GM20431 (cell line): ENCODE data around the gene DKK3.

ENCODE experiments used
- in situ Hi-C: fragments of 300-500 bp; cut with MseI, MboI; formaldehyde crosslinking; loops from one replicate; pipeline ENCODE4 v1.15.0; 2020; ENCODE audit warnings: low sequenced_read_pairs; ENCODE audit not compliant: unreplicated experiment

The DKK3 gene

DNA sequence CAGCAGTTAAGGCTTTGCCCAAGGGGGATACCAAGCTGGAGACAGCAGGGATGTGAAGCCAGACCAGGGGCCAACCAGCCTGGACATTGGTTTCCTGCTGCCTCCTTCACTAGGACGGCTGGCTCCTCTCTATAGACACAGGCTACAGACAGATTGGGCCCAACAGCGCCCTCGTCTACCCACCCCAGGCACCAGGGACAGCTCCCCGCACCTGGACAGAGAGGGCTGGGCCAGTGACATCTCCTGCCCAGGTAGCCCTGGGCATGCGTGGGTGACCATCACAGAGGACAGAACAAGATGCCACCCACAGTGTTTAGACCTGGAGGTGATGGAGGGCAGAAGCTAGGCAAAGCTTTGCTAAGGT is 1.2 kb downstream of the DKK3 start:
- in situ Hi-C loops, result no loop called here

DNA sequence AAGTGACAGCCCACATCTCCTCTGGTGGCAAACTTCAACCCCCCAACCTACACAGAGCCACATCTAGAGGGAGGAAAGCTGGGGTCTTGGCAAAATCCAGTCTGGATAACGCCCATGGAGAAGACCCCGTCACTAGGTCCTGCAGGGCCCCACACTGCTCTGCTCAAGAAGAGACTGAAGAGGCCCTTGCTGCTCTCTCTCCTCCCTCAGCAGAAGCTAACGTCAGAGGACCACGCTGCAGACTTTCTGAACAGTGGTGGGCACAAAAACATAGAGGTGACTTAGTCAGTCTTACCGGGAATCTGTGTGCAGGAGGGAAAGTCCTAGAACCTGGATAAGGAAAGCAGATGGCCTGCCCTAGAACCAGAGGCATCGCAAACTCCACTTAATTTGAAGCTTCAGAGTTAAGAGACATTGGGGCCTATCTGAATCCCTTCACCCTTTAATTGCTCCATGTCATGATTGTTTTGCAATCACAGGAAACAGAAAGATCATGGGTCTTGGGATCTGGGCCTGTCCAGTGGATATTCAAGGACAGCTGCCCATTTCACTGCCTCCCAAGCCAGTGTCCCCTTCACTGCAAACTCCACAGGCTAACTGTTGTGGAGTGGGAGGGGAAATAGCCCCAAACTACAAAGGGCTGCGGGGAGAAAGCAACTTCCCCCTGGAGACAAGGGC is 1.7 kb downstream of the DKK3 start:
- in situ Hi-C loops, result no loop called here

DNA sequence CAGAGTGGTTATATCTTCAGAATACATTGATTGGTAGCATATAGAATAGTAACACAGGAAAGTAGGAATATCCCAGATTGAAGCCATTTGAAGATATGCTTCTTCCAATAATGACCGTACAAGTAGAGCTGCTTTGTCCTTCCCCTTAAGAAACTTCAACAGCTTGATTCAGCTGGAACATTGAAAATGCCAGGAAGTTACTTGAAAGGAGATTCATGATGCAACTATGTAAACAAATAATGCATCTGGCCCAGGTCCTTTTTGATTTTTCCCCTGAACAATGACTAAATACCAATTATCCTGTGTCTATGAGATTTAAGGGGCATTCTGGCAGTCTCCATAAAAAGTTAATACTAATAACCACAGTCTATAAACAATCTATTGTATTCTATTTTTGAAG is 3.0 kb downstream of the DKK3 start:
- in situ Hi-C loops, result no loop called here

DNA sequence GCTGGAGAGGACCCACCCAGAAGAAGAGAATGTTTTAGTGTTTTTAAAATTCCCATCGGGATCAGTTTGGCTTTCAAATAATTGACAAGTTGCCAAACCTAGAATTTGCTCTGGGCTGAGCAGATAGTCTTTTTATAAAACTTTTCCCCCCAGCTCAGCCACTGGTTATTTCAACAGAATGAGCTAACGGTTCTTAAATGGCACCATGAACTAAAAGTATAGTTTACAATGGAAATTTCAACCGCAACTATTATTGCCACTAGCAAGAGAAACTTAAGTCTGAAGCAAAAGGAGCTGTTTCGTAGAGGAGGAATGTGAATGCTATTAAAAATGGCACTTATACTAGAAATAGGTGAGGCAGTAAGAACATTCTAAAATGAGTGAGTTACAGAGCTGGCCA is 3.4 kb downstream of the DKK3 start:
- in situ Hi-C loops, result no loop called here

DNA sequence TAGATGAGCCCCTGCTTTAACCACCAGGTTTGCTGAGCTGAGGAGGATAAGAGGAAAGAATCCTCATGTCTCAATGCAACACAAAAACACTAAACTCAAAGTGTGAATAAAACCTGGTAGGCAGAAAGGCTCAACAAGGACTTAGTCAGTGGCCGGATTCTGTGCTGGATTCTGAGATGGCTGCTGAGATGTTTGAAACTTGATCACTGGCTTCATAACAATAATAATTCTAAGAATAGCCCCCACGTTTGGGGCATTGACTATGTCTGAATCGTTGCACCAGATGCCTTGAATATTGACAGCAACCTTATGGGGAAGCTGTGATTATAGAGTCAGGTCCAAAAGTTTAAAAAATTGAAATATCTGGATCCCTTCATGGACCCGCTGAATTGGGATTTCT is 4.6 kb downstream of the DKK3 start:
- in situ Hi-C loops, result no loop called here

DNA sequence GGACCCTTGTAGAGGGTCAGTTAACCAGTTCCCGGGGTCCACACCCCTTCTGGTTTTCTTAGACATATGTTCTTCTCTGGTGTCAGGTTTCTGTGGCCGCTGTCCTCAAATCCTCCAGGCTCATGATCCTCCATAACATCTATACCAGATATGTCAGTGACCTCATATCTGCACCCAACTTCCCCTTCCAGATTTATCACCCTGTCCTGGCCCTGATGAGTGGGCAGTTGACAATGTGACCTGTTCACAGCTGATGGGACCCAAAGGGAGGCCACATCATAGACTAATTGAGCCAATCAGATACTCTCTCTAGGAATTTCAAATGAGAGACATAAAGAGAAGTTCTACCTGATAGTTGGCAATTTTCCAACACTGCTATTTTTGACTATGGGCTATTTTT is 5.1 kb downstream of the DKK3 start:
- in situ Hi-C loops, result no loop called here

DNA sequence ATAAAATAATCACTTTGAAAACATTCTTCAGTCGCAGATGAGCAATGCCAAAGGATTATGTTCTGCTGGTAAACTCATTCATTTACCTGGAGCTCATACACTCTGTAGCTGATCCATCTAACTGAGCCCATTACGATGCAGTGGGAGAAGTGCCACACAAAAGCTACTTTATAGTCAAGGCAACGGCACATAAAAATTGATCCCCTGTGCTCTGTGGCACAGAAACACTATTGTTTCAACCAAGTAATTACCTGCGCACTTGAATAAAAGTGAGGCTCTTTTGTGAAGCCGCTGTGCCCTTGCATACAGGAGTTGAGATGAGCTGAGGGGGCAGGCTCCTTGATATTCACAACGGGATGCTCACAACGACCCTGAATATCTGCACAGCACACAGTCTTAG is 7.2 kb downstream of the DKK3 start:
- in situ Hi-C loops, result no loop called here

DNA sequence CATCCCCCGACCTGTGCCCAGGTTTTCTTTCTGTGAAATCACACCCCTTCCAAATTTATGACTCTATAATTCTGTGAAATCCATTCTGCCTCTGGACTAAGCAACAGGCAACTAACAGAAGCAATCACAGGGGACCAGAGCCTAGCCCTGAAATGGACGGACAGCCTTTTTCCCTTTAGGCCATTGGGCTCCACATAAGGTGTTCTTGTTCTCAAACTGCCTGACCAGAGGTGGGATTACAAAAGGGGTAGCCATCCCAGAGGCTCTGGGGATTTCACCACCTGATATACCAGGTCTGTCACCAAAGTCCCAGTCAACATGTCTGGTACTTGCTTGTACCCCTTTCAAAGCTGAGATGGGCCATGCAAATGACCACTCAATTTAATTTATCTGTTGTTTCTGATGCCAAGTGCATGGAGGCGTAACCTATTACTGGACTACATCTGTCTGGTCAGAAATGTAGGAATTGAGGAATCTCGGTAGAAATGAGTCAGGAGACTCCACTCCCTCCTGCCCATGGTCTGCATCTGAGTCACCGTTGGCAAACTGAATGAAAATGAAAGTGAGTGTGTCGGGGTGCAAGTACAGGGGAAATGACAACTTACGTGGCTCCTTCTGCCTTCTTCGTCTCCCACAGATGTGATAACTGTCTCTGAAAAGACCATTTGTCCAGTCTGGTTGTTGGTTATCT is 10.2 kb downstream of the DKK3 start:
- in situ Hi-C loops, result no loop called here

DNA sequence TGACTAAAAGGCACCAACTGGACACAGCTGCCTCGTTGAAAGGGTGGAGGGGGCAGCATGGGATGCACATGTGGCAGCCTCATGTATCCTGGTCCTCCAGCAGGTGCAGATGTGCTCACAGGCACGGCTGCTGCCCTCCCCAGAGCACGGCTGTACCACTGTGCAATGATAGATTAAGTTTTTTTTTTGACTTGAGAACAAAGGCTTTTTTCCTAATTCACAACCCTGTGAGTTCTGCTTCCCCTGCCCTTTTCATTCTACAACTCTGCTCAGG is 11.4 kb downstream of the DKK3 start:
- in situ Hi-C loops, result no loop called here

DNA sequence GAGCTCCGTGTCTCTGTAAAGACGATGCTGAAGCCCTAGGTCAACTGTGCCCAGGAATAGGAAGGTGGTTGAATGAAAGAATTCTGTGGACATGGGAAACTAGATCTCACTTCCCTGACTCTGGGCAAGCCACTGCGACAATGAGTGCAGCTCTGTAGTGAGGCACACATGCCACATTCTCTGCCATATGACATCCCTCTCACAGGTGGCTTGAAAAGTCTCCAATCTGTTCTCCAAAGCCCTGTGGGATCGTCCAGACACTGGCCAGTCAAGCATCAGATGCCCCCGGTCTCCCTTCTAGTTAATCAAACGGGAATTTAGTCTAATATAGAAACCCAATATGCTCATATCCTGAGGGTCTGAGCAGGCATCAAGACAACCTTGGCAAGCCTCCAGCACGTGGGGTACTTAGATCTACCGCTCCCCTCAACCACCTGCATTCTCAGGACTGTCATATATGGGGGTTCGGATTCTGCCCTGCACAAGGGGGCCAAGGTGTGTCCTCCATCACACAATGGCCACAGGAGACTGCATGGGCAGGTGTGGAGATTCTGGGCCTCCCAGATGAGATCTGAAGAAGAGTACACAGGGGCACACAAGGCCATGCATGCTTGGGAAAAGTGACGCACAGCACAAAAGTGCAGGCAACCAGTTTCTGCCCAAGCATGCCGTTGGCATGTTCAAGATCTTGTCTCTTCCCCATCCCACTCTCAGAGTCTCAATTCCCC is 11.9 kb downstream of the DKK3 start:
- in situ Hi-C loops, result no loop called here

DNA sequence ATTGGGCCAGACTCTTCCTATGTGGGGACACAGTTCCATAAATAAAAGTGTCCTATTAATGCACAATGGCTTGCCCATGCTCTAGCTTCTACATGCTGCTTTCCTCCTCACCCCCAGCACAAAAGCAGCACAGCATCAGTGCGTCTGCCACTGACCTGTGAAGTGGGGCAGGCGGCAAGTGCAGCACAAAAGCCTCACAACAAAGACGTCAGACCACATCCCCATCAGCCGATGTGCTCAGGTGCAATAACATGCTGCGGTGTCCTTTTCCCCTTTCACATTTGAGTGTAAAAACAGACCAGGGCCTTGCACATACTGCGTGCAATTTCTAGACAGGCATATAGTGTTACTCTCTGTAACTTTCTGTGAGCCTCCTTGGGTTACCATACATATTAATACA is 12.8 kb downstream of the DKK3 start:
- in situ Hi-C loops, result no loop called here

DNA sequence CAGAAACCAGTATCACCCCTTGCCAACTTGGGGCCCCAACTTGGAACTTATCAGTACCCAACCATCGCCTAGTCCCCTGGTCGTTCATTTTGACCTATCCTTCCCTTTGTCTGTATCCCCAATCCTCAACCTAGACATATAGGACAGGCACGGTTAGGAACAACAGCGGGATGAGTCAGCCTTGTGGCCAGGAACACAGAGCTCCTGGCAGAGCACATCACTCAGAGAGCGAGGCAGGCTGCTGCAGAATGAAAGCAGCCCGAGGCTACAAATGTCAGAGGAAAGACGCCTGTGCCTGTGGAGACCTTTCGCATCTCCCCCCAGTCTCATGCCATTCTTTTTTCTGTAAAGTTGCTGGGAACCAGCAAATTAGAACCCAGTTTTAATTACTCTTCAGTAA is 14.6 kb downstream of the DKK3 start:
- in situ Hi-C loops, result no loop called here

DNA sequence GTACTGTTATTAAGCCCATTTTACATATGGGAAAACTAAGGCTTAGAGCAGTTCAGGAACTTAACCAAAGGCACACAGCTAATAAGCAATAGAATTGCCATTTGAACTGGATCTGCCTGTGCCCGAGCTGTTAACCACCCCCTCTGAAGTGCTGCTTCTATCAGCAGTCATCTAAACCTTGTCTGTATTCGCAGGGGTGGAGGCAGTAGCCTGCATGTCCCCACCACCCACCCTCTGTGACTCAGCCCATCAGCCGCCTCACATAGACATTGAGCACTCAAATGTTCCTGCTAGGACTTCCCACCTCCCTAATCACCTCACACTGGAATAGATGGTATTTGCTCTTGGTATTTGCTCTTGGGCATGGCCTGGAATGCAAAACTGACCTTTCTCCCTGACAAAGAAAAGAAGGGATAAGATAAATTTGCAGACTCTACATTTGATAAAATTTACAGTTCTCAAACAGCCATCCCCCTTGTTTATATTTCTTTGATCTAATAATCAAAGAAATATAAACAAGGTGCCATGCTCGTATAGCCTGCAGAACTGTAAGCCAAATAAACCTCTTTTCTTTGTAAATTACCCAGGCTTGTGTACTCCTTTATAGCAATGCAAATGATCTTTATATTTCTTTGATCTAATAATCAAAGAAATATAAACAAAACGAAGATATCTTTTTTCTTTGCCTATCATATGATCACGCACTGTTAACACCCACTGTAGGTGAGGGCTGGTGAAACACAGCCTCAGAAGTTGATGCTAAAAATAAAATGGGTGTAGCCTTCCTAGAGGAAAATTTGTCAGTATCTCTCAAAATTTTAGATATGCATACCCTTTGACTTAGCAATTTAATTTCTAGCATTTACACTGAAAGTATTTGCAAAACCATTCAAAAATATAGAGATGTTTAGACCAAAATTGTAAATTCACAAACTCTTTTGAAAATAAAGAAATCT is 15.9 kb downstream of the DKK3 start:
- in situ Hi-C loops, result no loop called here

DNA sequence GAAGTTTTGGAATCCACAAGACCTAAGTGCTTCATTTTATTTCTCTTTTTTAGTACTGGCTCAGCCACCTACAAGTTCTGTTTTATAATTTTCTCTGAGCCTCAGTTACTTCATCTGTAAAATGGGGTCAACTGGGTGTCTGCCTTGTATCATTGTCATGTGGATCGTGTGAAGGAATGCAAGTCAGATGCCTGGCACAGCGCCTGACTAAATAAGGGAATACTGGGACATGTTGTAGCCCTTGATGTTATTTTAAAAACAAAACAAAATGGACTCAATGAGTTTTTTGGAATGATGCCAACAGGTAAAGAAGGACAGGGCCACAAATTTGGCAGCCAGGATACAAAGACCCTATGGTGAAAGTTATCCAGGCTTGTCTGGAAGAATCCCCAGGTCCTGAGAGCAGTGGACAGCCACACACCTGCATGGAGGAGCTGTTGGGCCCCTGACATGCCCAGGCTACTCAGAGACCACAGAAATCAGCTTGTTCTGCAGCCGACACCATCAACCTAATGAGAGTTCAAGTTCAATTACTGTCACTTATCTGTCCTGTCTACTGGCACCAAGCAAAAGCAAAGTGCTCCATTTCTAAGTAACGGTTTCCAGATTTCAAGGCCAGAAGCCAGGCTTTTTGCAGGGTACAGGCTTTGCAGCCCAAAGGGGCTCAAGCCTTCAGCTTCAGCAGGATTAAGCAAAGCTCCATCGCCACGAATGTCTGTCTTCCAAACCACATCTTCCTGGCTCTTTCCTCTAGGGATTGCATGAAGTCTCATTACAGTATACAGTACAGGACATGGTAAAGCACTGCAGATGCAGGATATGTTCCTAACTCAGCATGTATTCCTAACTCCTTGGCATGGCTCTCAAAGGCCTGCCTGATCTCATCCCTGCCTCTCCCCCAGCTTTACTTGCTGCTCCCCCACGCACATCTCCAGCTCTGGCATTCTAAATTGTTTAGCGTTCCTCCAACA is 18.4 kb downstream of the DKK3 start:
- in situ Hi-C loops, result no loop called here

DNA sequence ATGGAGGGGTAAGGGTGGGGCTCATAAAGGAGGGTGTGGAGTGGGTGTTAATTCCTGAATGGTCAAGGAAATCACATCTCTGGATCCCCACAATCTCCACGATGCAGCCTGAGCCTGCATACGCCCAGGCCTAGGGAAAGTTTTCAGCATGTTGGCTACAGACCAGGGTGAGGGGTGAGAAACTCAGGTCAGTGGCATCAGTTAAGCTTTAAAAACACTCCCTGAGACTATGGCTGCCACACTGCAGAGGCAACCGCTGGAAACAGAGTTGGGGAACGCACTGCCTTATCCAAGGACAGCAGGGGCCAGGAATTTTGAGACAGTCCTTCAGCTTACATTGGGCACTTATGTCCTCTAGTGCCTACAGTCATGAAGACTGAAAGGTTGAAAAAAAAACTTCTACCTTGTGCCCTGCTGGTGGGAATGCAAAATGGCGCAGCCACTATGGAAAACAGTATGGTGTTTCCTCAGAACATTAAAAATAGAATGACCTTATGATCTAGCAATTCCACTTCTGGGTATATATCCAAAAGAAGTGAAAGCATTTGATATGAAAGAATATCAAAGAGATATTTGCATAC is 19.7 kb downstream of the DKK3 start:
- in situ Hi-C loops, result no loop called here

DNA sequence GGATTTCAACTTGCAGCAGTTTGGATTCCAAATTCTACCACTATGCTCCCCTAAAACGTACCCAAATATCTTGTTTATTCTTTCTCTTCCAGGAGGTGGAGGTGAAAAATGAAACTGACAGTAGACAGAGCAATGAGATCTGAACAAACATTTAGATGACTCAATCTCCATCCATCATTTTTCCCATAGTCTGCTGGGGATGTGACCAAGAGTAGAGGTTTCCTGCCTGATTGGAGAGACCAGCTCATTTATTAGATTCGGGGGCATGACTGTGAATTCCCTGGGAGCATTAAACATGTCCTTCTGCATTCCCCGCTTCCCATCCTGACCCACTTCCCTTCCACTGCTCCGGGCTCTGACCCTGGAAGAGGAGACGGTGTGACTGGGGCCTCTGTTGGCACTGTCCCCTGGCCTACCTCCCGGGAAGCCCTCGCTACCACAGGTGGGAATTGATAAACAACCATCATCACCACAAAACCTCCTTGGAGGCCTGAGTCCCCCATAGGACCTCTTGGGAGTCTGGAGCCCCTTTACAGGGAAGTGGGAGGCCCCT is 20.3 kb downstream of the DKK3 start:
- in situ Hi-C loops, result no loop called here

DNA sequence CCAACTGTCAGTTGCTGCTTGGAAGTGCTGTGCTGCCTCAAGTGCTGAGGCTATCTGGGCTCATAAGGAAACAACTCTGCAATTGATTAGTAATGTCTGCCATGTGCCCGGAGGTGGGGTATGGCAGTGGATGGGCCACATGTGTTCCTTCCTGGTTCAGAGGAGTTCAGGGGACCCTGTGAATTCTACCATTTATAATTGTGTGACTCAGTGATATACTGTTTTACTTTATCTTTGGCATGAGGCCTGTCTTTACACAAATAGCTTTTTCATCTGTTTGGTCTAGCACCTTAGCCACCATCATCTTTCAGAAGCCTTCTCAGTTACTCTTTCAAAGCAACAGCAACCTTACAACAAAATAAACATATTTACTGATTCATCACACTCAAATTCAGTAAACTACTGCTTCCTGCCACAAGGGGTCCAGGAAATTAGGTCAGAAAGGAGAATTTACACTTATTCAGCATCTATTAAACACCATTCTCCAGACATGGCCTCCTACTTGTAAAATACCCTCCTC is 20.9 kb downstream of the DKK3 start:
- in situ Hi-C loops, result no loop called here
